ENCODE results near the gene TFR2.
A peak's percentile ranks its signal among the peaks of the same experiment; 100 is the strongest.

The TFR2 gene

GRCh38 chr7:100641463-100641859 lies at the start of gene TFR2:
Gene TFR2 (minus strand): TSS chr7:100641552. CDS start chr7:100641509, 43 bp downstream.
- no peak within 1 kb of the TSS for H3K4me3 ChIP-seq (ENCODE audit: low read depth, low read length)
- DNase-seq (ENCODE audit: low read depth), result no peak
- TF ChIP-seq CTCF (IDR thresholded peaks at IDR 0.05; ENCODE audit: low read depth, low read length, missing control alignments), result no peak

- peak; percentile 3 for TF ChIP-seq CTCF (IDR thresholded peaks at IDR 0.05; ENCODE audit: low read depth, low read length, missing control alignments)
- DNase-seq (ENCODE audit: low read depth), result no peak
- no peak overlapping the region for H3K4me3 ChIP-seq (ENCODE audit: low read depth, low read length)
Measured at GRCh38 chr7:100689230-100690135, 48.1 kb upstream of the TFR2 start.

- DNase-seq (ENCODE audit: low read depth), result no peak
- no peak for TF ChIP-seq CTCF (IDR thresholded peaks at IDR 0.05; ENCODE audit: low read depth, low read length, missing control alignments)
- no peak overlapping the region for H3K4me3 ChIP-seq (ENCODE audit: low read depth, low read length)
Measured at GRCh38 chr7:100688326-100688860, 47.0 kb upstream of the TFR2 start.

GRCh38 chr7:100687751-100688300 lies 46.5 kb upstream of the TFR2 start:
- DNase-seq (ENCODE audit: low read depth), result no peak
- TF ChIP-seq CTCF (IDR thresholded peaks at IDR 0.05; ENCODE audit: low read depth, low read length, missing control alignments), result no peak

GRCh38 chr7:100687261-100687660 lies 45.9 kb upstream of the TFR2 start:
- no peak for DNase-seq (ENCODE audit: low read depth)
- TF ChIP-seq CTCF (IDR thresholded peaks at IDR 0.05; ENCODE audit: low read depth, low read length, missing control alignments), result no peak
- no peak overlapping the region for H3K4me3 ChIP-seq (ENCODE audit: low read depth, low read length)

More at GRCh38 chr7:100687751-100688300, 46.5 kb upstream of the TFR2 start:
- no peak overlapping the region for H3K4me3 ChIP-seq (ENCODE audit: low read depth, low read length)

GRCh38 chr7:100686822-100687211 lies 45.5 kb upstream of the TFR2 start:
- no peak overlapping the region for H3K4me3 ChIP-seq (ENCODE audit: low read depth, low read length)
- TF ChIP-seq CTCF (IDR thresholded peaks at IDR 0.05; ENCODE audit: low read depth, low read length, missing control alignments), result no peak
- no peak for DNase-seq (ENCODE audit: low read depth)

Measured in GM12864 (cell line).